Endothelial cell of umbilical vein (primary cell): Measurements from ENCODE around the gene SLF1. TPM values are rescaled to one million over a fixed set of nuclear protein-coding genes. Genes with fewer than 3 reads are reported as not detected.
A peak's percentile ranks its signal among the peaks of the same experiment; 100 is the strongest.

Experiments used
- BruUV-seq: library from RNA; stranded (reverse); fragments of 400-500 nt; replicated peaks from 2 replicates; lab custom pipeline; 2021; lab: Mats Ljungman, UMichigan
- CTCF ChIA-PET: fragments of 300-600, 350-600 bp; sonication (Branson Sonifier 250); formaldehyde crosslinking; loops from one replicate; lab custom pipeline; 2021; ENCODE audit warnings: antibody characterized with exemption, inconsistent platforms; lab: Charles Lee
- POLR2A ChIA-PET: fragments of 300-600, 350-600 bp; sonication (Branson Sonifier 250); formaldehyde crosslinking; loops from one replicate; lab custom pipeline; 2021; ENCODE audit warnings: antibody characterized with exemption, inconsistent platforms; lab: Charles Lee
- DNase-seq: peaks from one replicate; pipeline ENCODE4 v3.0.0-alpha.2; 2011; ENCODE audit warnings: low read depth, low spot score
- FAIRE-seq: peaks from 2 replicates; lab custom pipeline; 2011; peaks lifted over from hg19 to GRCh38; lab: Jason Lieb, UNC
- H2AFZ ChIP-seq: 2 replicates; pipeline ENCODE4 v1.6.0; 2012; ENCODE audit warnings: low read depth, low read length, control low read depth, inconsistent platforms
- H3K27ac ChIP-seq: 2 replicates; pipeline ENCODE4 v1.5.1; 2011; ENCODE audit warnings: low read depth, mild to moderate bottlenecking, control low read depth, low read length, moderate library complexity; ENCODE audit not compliant: insufficient read depth
- H3K27me3 ChIP-seq, 2 experiments: 2 replicates each; pipeline versions ENCODE4 v1.6.0 to v1.6.1; 2011; ENCODE audit warnings: low read length in 2 of 2, mixed read lengths in 1 of 2; ENCODE audit not compliant: control insufficient read depth in 2 of 2, insufficient read depth in 2 of 2
- H3K36me3 ChIP-seq, 2 experiments: 2 replicates in 1 of 2; 3 replicates in 1 of 2; pipeline ENCODE4 v1.5.1; 2011; ENCODE audit warnings: low read length in 2 of 2, mild to moderate bottlenecking in 1 of 2, moderate library complexity in 1 of 2; ENCODE audit not compliant: control insufficient read depth in 2 of 2, insufficient read depth in 2 of 2; ENCODE audit errors: extremely low read depth in 1 of 2
- H3K4me1 ChIP-seq: 3 replicates; pipeline ENCODE4 v1.5.1; 2011; ENCODE audit warnings: mild to moderate bottlenecking, low read length; ENCODE audit not compliant: control insufficient read depth, insufficient read depth; ENCODE audit errors: extremely low read depth
- H3K4me2 ChIP-seq: 2 replicates; pipeline ENCODE4 v1.6.1; 2011; ENCODE audit warnings: low read length, control low read depth, mixed read lengths; ENCODE audit not compliant: insufficient read depth
- H3K4me3 ChIP-seq, 3 experiments: fragments of 200-600 bp in 1 of 3; sonication (generic), shearing (Covaris generic) in 1 of 3; replicated peaks in 1 of 3; 2 replicates each; pipeline ENCODE4 v1.5.1; 2011 to 2016; ENCODE audit warnings: control low read depth in 3 of 3, low read length in 3 of 3, mild to moderate bottlenecking in 2 of 3, inconsistent platforms in 1 of 3, low read depth in 1 of 3, moderate library complexity in 1 of 3; ENCODE audit not compliant: insufficient read depth in 1 of 3
- H3K79me2 ChIP-seq: 2 replicates; pipeline ENCODE4 v1.6.0; 2012; ENCODE audit warnings: low read length, inconsistent platforms; ENCODE audit not compliant: control insufficient read depth, insufficient read depth
- H3K9ac ChIP-seq: replicated peaks from 2 replicates; pipeline ENCODE3; 2011; ENCODE audit warnings: low read length, control low read depth; ENCODE audit not compliant: insufficient read depth; ENCODE audit errors: extremely low read depth
- H3K9me1 ChIP-seq: replicated peaks from 3 replicates; pipeline ENCODE4 v1.6.0; 2011; ENCODE audit warnings: mild to moderate bottlenecking, low read length; ENCODE audit not compliant: control insufficient read depth, insufficient read depth; ENCODE audit errors: extremely low read depth
- H3K9me3 ChIP-seq: replicated peaks from 2 replicates; pipeline ENCODE4 v1.5.1; 2012; ENCODE audit warnings: low read length, inconsistent platforms; ENCODE audit not compliant: control insufficient read depth, insufficient read depth
- H4K20me1 ChIP-seq: replicated peaks from 2 replicates; pipeline ENCODE3; 2011; ENCODE audit warnings: mild to moderate bottlenecking, low read length; ENCODE audit not compliant: control insufficient read depth, insufficient read depth; ENCODE audit errors: extremely low read depth
- CTCF ChIP-seq, 2 donors: IDR thresholded peaks; 1 replicate in 1 of 2; 2 replicates in 1 of 2; pipeline ENCODE4 v1.5.1; 2011; ENCODE audit warnings: low read length in 2 of 2, mild to moderate bottlenecking in 2 of 2, moderate library complexity in 2 of 2, control low read depth in 1 of 2, inconsistent platforms in 1 of 2, low read depth in 1 of 2; ENCODE audit not compliant: insufficient read depth in 1 of 2; ENCODE audit errors: extremely low read depth in 1 of 2
- EZH2 ChIP-seq: IDR thresholded peaks from 2 replicates; pipeline ENCODE4 v1.6.1; 2012; ENCODE audit warnings: borderline replicate concordance, low read depth, mild to moderate bottlenecking, moderate library complexity, low read length, inconsistent platforms; ENCODE audit not compliant: severe bottlenecking
- FOS ChIP-seq: IDR thresholded peaks from 2 replicates; pipeline ENCODE4 v1.6.1; 2011; ENCODE audit warnings: mild to moderate bottlenecking, low read length, moderate library complexity, borderline replicate concordance; ENCODE audit not compliant: insufficient read depth
- GATA2 ChIP-seq: IDR thresholded peaks from 2 replicates; pipeline ENCODE4 v1.7.0; 2011; ENCODE audit warnings: low read depth, mild to moderate bottlenecking, moderate library complexity, mixed read lengths, low read length; ENCODE audit not compliant: insufficient read length, insufficient read depth
- JUN ChIP-seq: IDR thresholded peaks from 2 replicates; pipeline ENCODE4 v1.6.1; 2011; ENCODE audit warnings: borderline replicate concordance, low read depth; ENCODE audit not compliant: insufficient read length, insufficient read depth
- MAX ChIP-seq: IDR thresholded peaks from 2 replicates; pipeline ENCODE4 v1.6.1; 2011; ENCODE audit not compliant: insufficient read depth, insufficient read length
- MYC ChIP-seq: IDR thresholded peaks from one replicate; pipeline ENCODE4 v1.6.1; 2011; ENCODE audit warnings: mild to moderate bottlenecking, low read depth, low read length
- POLR2A ChIP-seq: IDR thresholded peaks from 2 replicates; pipeline ENCODE4 v1.6.1; 2012; ENCODE audit warnings: low read depth, mild to moderate bottlenecking, control low read depth, low read length
- POLR2AphosphoS5 ChIP-seq: IDR thresholded peaks from 2 replicates; pipeline ENCODE4 v1.6.1; 2012; ENCODE audit warnings: low read depth, mild to moderate bottlenecking, control low read depth, low read length, moderate library complexity; ENCODE audit not compliant: insufficient read depth
- dilution Hi-C: fragments of 300-500 bp; cut with MboI; formaldehyde crosslinking; loops from one replicate; pipeline ENCODE4 v1.15.0; 2019; ENCODE audit warnings: low sequenced_read_pairs; ENCODE audit not compliant: extremely low pct_ligation_motif_present
- intact Hi-C: fragments of 100-400 bp; cut with micrococcal nuclease; formaldehyde crosslinking; loops from one replicate; pipeline ENCODE4 v1.10.0; 2022
- polyA plus RNA-seq, 4 experiments: library from polyadenylated mRNA; depleted of rRNA in 3 of 4; stranded (reverse) in 3 of 4; unstranded in 1 of 4; fragments of >200 nt; gene quantifications; 2 replicates each; pipeline versions ENCODE4 v1.2.1 to v1.2.3, GENCODE V29; 2011 to 2012; ENCODE audit warnings: missing spikeins in 1 of 4
- total RNA-seq: library from RNA; stranded (reverse); gene quantifications from 2 replicates; pipeline ENCODE4 v1.2.3, GENCODE V29; 2021

SLF1 gene
- total and polyA plus RNA-seq, 2 donors (not counting 3 experiments of a cell fraction or from before 2014, with no cell fraction given): 1.4 to 8.5 TPM

- CTCF ChIA-PET: interaction anchor here (1.2 to 2.0 kb wide), 5 partner anchors 11 to 120 kb away, joined by 3 to 10 read pairs (median 4); no protein-coding TSS in a partner anchor
- BruUV-seq: no TSS peak
These were observed 408 bp upstream of the SLF1 start for GRCh38 chr5:94618029-94618492.

More at GRCh38 chr5:94618029-94618492, 408 bp upstream of the SLF1 start:
- H3K36me3 ChIP-seq: no peaks in the 10 kb centered on the region
- TF ChIP-seq MAX (no peak), MYC (no peak), JUN (no peak), CTCF (IDR thresholded peaks at IDR 0.05; ENCODE audit: extremely low read depth in 1 of 2, insufficient read depth in 1 of 2, low read depth in 1 of 2, low read length in 2 of 2) (no peak), POLR2AphosphoS5 (no peak), POLR2A (no peak), FOS (no peak), GATA2 (no peak), EZH2 (no peak)
- H3K79me2 ChIP-seq: peaks cover 19% of the 10 kb centered on the region
- peak overlapping the region; percentile 88 for H3K4me2 ChIP-seq
- peak overlapping the region; percentile 73 to 90 (median 79) for H3K4me3 ChIP-seq
- peak overlapping the region; percentile 65 for H3K9ac ChIP-seq
- H4K20me1 ChIP-seq: no peaks in the 10 kb centered on the region
- DNase-seq (peak; percentile 78), FAIRE-seq (peak; percentile 63)
- H3K9me1 ChIP-seq: no peaks in the 10 kb centered on the region
- H3K9me3 ChIP-seq: no peaks in the 10 kb centered on the region
- H3K27me3 ChIP-seq: no peaks in the 10 kb centered on the region
- H3K27ac ChIP-seq: peak overlapping the region; percentile 66
- POLR2A ChIA-PET: no interaction called here
- dilution Hi-C loops (no loop called here), intact Hi-C loops (loop anchor here (2.0 kb wide), 1 partner anchor 121 kb away; no protein-coding TSS in a partner anchor)
- H3K4me1 ChIP-seq: peaks cover 11% of the 10 kb centered on the region
- H2AFZ ChIP-seq: peak overlapping the region; percentile 98
